ENCODE measurements around the gene TMEM132E. TPM values are rescaled to one million over a fixed set of nuclear protein-coding genes. Genes with fewer than 3 reads are reported as not detected.

Gene TMEM132E
- total RNA-seq, 6 experiments from 2014 or later = 0.31 to 0.56 (median 0.43) TPM

DNA sequence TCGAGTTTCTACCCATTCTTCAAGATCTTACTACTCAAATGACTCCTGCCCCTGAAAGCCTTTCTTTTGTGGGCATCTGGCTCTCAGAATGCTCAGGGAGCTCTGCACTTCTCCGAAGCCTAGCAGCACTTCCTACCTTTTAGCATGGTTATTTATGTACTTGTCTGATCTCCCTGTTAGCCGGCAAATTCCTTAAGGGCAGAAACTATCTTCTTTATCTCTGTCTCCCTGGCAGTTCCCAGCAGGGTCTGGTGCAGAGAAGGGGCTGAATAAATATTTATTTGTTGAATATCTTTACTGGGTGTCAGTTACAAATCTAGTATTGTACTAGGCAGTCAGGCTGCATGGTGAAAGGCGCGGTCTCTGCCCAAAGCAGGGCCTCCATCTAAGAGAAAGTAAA, 30.7 kb downstream of the TMEM132E start:
- no peak for ATAC-seq
- H3K4me3 ChIP-seq = no peak overlapping the region
- H3K36me3 ChIP-seq = no peaks in the 10 kb centered on the region
- H3K27me3 ChIP-seq = no peaks in the 10 kb centered on the region
- WGBS (ENCODE audit: insufficient coverage, low coverage, low lambda C conversion rate, missing lambda C conversion rate) = 42% methylated on average over 5 of the region's 5 CpGs
- H3K27ac ChIP-seq = no peak overlapping the region
- no peaks in the 10 kb centered on the region for H3K9me3 ChIP-seq
- TF ChIP-seq, protein P1, sequence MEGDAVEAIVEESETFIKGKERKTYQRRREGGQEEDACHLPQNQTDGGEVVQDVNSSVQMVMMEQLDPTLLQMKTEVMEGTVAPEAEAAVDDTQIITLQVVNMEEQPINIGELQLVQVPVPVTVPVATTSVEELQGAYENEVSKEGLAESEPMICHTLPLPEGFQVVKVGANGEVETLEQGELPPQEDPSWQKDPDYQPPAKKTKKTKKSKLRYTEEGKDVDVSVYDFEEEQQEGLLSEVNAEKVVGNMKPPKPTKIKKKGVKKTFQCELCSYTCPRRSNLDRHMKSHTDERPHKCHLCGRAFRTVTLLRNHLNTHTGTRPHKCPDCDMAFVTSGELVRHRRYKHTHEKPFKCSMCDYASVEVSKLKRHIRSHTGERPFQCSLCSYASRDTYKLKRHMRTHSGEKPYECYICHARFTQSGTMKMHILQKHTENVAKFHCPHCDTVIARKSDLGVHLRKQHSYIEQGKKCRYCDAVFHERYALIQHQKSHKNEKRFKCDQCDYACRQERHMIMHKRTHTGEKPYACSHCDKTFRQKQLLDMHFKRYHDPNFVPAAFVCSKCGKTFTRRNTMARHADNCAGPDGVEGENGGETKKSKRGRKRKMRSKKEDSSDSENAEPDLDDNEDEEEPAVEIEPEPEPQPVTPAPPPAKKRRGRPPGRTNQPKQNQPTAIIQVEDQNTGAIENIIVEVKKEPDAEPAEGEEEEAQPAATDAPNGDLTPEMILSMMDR (IDR thresholded peaks at IDR 0.05) = no peak
- no peak for TF ChIP-seq POLR2A (IDR thresholded peaks at IDR 0.05)
- no peaks in the 10 kb centered on the region for H3K4me1 ChIP-seq
- DNase-seq = no peak
- intact Hi-C loops (cut with DNase I) = no loop called here

DNA sequence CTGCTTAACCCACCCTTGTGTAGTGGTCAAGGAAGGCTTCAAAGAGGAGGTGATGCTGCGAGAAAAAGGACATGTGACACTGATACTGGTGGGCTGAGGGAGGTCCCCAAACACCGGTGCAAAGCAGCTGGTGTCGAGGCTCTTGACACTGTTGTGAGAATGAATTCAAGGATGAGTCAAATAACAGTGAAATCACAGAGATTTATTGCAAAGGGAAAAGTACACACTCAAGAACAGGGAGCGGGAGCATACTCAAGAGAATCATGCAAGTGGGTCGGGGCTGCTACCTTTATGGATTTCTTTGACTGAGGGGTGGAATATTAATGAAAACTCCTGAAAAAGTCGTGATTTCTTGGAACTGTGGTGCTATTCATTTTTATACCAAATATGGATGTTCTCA, 31.1 kb downstream of the TMEM132E start:
- H3K27me3 ChIP-seq = no peaks in the 10 kb centered on the region
- 45% methylated on average over 6 of the region's 6 CpGs for WGBS (ENCODE audit: insufficient coverage, low coverage, low lambda C conversion rate, missing lambda C conversion rate)
- H3K27ac ChIP-seq = no peak overlapping the region
- H3K4me3 ChIP-seq = no peak overlapping the region
- no peak for TF ChIP-seq POLR2A (IDR thresholded peaks at IDR 0.05)
- TF ChIP-seq, protein P1 (IDR thresholded peaks at IDR 0.05) = no peak
- DNase-seq (no peak), ATAC-seq (no peak)
- no peaks in the 10 kb centered on the region for H3K4me1 ChIP-seq
- intact Hi-C loops (cut with DNase I) = no loop called here
- H3K9me3 ChIP-seq = no peaks in the 10 kb centered on the region
- no peaks in the 10 kb centered on the region for H3K36me3 ChIP-seq

DNA sequence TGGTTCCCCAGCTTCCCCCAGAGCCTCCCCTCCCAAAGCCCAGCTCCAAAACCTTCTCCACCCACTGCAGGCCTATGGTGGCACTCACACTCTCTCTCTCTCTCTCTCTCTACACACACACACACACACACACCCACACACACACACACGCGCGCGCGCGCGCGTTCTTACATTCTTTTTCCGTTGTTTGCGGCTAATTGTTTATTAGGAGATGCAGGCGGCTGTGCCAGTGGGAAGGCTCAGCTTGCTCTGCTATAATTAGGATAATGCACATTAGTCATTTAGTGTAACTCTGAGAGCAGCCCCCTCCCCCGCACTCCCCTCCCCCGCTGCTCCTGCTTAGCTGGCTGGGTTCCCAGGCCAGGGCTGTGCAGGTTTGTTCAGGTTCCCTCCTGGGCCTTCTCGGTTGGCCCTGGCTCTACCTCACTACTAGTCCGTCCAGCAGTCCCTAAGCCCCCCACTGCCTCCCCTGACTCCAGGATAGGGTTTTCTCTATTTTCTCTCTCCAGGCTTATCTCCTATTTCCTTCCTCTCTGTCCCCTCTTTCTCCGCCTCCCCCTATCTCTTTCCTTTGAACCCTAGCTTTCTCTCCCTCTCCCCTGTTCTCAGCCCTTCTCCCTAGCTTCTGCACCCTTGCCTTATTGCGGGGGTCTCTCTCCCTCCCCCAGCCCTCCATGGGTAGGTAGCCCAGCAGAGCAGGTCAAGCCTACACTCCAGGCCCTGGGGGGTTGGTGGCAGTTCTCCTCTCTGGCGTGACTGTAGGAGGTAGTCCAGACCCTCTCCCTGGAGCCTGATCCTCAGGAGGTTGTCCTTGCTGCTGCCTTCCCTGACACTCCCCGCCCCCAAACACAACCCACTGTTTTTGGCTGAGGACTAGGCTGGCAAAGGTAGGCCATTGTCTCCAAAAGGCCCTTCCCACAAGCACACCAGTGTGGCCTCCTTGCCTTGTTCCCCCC, 34.0 kb downstream of the TMEM132E start:
- WGBS (ENCODE audit: insufficient coverage, low coverage, low lambda C conversion rate, missing lambda C conversion rate) = 44% methylated on average over 16 of the region's 19 CpGs
- H3K4me1 ChIP-seq = no peaks in the 10 kb centered on the region
- no peaks in the 10 kb centered on the region for H3K9me3 ChIP-seq
- no peak overlapping the region for H3K27ac ChIP-seq
- TF ChIP-seq, protein P1 (IDR thresholded peaks at IDR 0.05) = no peak
- TF ChIP-seq POLR2A (IDR thresholded peaks at IDR 0.05) = no peak
- no peaks in the 10 kb centered on the region for H3K27me3 ChIP-seq
- no peaks in the 10 kb centered on the region for H3K36me3 ChIP-seq
- no peak overlapping the region for H3K4me3 ChIP-seq
- ATAC-seq (no peak), DNase-seq (no peak)
- intact Hi-C loops (cut with DNase I) = no loop called here

DNA sequence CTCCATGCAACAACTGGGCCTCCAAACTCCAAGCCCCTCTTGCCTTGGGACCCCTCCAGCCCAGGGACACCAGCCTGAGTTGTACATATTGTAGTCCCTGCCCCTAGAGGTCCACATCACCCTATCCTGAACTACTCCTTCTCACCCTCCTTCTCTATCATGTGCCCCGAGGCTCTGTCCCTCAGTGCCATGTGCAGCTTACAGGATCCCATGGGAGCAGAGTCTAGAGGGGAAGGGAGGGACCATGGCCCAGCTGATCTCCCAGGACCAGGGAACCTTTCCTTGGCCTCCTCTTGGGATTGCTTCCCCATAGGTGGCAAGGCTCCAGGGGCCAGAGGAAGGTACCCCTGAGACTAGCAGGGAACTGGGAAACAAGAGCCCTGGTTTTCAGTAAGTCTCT, 35.3 kb downstream of the TMEM132E start:
- H3K27me3 ChIP-seq = no peaks in the 10 kb centered on the region
- ATAC-seq = no peak
- TF ChIP-seq, protein P1 (IDR thresholded peaks at IDR 0.05) = no peak
- TF ChIP-seq POLR2A (IDR thresholded peaks at IDR 0.05) = no peak

More for the DNA sequence above, 35.3 kb downstream of the TMEM132E start:
- H3K4me1 ChIP-seq = no peaks in the 10 kb centered on the region
- intact Hi-C loops (cut with DNase I) = no loop called here
- no peak overlapping the region for H3K4me3 ChIP-seq
- H3K27ac ChIP-seq = no peak overlapping the region
- H3K36me3 ChIP-seq = no peaks in the 10 kb centered on the region
- no peak for DNase-seq
- 17% methylated on average over 1 of the region's 1 CpG for WGBS (ENCODE audit: insufficient coverage, low coverage, low lambda C conversion rate, missing lambda C conversion rate)
- no peaks in the 10 kb centered on the region for H3K9me3 ChIP-seq

Data from right lobe of liver (tissue), 6 donors.